Amniotic epithelial cell (primary cell): ENCODE measurements around the gene CIAPIN1.

Experiments used
- DNase-seq: peaks from one replicate; pipeline ENCODE4 v3.0.0-alpha.2; 2010; ENCODE audit warnings: low read depth

The CIAPIN1 gene

GRCh38 chr16:57476546-57477410 is 29.6 kb upstream of the CIAPIN1 start:
- no peak for DNase-seq

- DNase-seq, result peak; percentile 48
These were observed 28.6 kb upstream of the CIAPIN1 start for GRCh38 chr16:57475711-57476339.

DNA sequence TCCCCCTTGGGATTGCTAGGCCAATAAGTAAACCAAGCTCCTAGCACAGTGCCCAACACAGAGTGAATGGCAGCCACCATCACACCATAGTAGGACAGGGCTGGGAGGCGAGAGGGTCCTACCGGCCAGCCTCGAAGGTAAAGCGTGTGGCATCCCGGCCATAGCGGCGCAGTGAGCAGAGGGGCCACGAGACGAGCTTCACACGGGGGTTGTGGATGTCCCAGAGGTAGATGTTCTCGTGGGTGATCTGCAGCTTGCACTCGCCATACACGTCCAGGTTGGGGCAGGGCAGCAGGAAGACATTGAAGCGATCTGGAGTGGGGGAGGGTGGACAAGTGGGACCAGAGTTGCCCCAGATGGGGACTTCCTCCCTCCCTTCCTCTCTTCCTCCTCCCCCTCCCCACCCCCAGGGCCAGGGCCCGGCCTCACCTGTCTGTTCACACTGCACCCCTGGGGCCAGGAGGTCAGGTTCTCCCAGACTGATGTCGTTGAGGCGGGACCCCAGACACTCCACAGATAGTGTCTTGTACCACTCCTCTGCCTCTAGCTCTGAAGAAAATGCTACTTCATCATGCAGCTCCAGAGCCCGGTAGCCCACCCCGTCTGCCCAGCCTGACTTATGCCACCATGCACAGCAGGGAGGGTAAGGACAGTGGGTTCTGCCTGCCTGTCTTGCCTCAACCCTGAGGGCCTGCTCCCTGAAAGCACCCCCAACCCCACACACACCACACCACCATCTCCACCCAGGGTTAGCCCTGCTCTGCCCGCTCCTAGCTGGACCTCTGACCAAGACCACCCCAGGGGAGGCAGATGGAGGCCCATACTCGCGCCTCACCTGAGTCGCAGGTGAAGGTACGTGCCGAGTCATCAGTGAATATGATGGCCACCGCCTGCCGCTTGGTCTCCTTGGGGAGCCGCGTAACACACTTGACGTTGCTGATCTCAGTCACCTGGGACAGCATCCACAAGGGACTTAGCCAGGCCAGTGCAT is 27.8 kb upstream of the CIAPIN1 start:
- no peak for DNase-seq

GRCh38 chr16:57473906-57474305 is 26.7 kb upstream of the CIAPIN1 start:
- DNase-seq, result no peak

DNA sequence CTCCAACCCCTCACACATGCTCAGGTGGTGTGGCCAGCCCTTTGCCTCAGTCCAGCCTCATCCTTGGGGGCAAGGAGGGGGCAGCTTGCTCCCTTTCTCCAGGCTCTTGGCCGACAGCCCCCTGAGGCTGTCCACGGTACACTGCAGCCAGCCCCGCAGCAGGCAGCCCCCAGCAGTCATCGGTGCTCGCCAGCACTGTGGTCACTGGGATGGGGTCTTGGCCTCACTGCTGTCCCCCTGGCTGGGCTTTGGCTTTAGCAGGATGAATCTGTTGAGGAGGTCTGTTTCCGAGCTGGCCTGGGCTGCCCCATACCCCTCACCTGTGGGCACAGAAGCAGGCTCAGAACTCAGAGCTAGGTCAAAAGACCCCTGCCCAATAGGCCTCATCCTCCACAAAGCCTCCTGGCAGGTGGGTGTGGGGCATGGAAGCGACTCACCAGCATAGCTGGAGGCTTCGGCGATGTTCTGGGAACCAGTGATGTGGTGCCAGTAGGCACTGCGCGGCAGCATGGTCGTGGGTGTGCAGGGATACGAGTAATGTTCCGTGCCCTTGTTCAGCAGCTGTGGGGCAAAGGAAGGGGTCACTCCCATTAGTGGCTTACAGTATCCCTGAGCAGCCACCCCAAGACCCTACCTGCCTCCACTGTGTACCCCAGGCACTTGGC is 26.1 kb upstream of the CIAPIN1 start:
- no peak for DNase-seq

DNA sequence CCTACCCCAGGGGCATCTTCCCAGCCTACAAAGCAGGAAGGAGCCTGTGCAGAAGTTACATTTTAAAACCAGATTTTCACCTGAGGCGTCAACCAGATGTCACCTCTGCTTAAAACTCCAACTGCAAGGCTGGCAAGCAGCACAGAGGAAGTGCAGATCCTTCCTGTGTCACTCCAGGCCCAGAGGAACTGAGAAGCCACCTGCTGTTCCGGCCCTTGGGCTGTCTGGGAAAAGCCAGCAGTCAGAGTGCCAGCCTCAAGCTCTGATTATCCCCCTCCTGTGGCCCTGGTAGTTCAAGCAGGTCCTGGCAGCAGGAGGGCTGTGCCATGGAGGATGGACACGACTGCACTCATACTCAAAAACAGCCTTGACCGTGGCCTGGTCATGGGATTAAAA is 25.5 kb upstream of the CIAPIN1 start:
- no peak for DNase-seq

DNA sequence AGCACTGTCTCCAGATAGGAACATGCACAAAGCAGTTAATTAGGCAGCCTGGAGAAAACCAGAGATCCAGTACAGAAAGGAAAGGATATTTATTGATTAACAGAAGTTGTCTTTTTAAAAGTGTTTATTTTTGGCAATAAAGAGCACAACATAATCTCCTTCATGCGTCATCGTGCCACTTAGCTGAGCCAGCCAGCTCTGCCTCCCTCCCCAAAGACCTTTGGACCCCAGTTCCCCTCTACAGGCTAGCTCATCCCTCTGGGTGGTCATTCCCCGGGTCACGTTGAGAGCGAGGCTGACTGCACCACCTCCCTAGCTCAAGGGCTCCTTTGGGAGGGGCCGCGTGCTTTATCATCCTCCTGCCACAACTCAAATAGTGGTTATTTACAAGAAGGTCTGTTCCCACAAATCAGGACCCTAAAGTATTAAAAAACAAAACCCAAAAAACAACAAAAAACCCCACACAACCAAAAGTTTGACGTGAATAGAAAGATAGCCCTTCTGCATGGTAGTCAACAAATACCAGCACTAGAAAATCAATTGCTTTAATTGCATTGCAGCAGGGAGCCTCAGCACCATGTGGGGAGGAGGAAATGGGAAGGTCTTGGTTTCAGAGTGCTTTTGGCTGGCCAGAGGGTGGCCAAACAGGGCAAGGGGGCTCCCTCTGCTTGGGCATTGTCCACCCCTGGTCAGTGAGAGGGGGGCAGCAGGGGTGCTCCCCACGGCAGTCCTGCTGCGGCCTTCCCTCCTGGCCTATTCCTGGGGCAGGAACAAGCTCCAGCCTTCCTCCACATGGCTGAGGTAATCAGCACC is 24.9 kb upstream of the CIAPIN1 start:
- peak; percentile 41 for DNase-seq

GRCh38 chr16:57471209-57471608 is 24.0 kb upstream of the CIAPIN1 start:
- DNase-seq, result no peak

- peak; percentile 83 for DNase-seq
These were observed 23.5 kb upstream of the CIAPIN1 start for GRCh38 chr16:57470711-57471110.

- no peak for DNase-seq
These were observed 22.8 kb upstream of the CIAPIN1 start for GRCh38 chr16:57469917-57470470.

GRCh38 chr16:57469046-57469445 is 21.9 kb upstream of the CIAPIN1 start:
- DNase-seq, result no peak

GRCh38 chr16:57468346-57468745 is 21.2 kb upstream of the CIAPIN1 start:
- DNase-seq, result no peak

DNA sequence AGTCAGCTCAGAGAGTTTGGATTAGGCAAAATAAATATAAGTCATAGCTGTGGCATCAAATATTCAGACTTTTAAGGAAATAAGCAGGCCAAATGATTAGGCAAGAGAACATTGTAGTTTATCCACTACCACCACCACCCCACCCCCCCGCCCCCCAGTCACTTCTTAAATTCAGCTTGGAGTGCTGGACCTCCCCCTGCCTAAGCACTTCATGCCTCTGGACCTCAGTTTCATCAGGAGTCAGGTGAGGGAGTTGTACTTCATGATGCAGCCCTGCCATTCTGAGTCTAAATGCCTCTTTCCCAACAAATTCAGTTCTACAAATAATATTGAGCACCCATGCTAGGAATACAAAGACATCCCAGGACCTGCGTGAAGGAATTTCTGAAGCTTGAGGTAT is 17.3 kb upstream of the CIAPIN1 start:
- no peak for DNase-seq

DNA sequence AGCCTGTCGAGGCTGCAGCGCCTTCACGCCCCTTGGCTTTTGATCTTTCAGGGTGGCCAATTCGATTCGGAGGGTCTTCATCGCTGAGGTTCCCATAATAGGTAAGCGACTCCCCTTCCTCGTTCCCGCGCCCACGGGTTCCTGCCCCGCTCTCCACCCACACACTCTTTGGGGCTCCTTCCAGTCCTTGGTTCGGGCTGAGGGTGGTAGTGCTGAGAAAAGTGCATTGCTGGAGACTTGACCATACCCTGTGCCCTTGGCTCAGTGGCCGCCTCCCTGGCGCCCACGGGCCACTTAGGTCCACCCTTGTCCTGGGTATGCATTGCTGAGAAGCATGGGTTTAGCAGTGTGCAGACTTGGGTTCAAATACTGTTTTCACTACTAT is 15.8 kb upstream of the CIAPIN1 start:
- no peak for DNase-seq

DNA sequence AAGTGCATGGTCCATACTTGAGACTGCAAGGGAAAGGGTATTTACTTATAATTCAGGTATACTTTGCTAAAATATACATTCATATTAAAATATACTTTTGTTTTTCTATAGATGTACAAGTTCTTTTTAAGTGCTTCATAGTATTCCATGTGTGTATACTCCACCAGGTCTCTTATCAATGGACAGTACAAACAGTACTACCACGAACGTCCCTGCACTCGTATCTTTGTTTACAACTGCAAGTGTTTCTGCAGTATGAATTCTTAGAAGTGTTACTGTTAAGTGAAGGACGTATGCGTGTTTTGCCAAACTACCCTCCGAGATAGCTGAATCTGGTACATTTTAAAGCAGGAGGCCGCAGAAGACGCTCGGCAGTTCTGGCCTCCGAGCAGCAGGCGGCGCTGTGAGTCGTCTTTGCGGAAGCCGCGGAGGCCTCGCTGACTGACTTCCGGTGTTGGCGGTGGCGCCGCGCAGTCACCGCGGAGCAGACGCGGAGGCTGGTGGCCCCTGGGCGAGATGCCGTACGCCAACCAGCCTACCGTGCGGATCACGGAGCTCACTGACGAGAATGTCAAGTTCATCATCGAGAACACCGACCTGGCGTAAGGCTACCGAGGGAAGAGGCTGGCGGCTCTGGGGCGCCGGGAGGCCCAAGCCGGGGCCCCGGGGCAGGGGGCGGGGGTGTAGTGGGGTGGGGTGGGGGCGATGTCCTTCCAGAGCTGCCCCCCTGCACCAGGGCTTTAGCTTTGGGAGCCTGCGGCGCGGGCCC is 15.2 kb upstream of the CIAPIN1 start, which contains the start of gene POLR2C:
Gene POLR2C (plus strand): TSS at position 471 of the 769 bp plus-strand sequence. CDS start 46 bp downstream, at position 517.
- DNase-seq, result peak; percentile 76

GRCh38 chr16:57452021-57452420 is 4.8 kb upstream of the CIAPIN1 start:
- peak; percentile 35 for DNase-seq

DNA sequence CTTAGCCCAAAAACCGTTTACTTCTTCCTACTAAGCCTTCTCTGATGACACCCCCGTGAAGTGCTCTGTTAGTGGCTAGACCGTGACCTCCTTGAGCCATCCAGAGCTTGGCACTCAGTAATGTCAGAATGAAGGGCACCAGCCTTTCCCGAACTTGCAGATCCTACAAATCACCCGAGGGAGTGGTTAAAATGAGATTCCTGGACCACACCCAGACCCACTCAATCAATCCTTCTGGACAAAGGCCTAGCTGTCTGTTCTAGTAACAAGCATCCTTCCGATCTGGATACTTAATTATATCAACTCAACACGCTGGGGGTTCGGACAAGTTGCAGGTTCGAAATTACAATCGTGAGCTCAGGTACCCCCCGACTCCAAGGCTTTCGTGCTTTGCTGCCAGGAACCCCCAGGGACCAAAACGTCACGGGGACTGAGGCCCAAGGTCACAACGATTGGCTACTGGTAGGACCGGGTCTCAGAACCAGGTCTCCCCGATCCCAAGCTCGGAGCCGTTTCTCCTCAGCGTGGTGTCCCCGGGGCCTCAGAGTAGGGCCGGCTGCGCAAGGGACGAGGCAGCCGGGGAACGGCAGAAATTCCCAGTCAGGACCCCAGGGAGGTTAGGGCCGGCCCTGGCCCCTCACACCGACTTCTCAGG is 527 bp downstream of the CIAPIN1 start:
- peak; percentile 23 for DNase-seq

GRCh38 chr16:57445510-57445909 is 1.7 kb downstream of the CIAPIN1 start:
- no peak for DNase-seq

GRCh38 chr16:57444711-57445110 is 2.5 kb downstream of the CIAPIN1 start:
- peak; percentile 45 for DNase-seq
